Prostate gland (tissue), 2 donors: ENCODE measurements around the gene MEF2A. TPM values are rescaled to one million over a fixed set of nuclear protein-coding genes. Genes with fewer than 3 reads are reported as not detected.
"Not testable (repeated sequence)": the region's sequence is repeated elsewhere in the genome, so short reads cannot be mapped to it uniquely, and the experiment has no call there.

Source experiments
- DNase-seq: peaks from one replicate; pipeline ENCODE4 v3.0.0-alpha.2; 2019; ENCODE audit warnings: low spot score
- H3K27ac ChIP-seq, 2 donors: fragments of 200-600 bp; sonication (generic); 2 replicates each; pipeline ENCODE4 v1.5.1; 2017 to 2019
- H3K27me3 ChIP-seq: fragments of 200-600 bp; sonication (generic); replicated peaks from 2 replicates; pipeline ENCODE4 v1.5.1; 2019; ENCODE audit not compliant: insufficient read depth
- H3K36me3 ChIP-seq, 2 donors: fragments of 200-600 bp; sonication (generic); 1 replicate in 1 of 2; 2 replicates in 1 of 2; pipeline versions ENCODE4 v1.5.1 to v1.8.1; 2017 to 2019
- H3K4me1 ChIP-seq: fragments of 200-600 bp; sonication (generic); replicated peaks from 2 replicates; pipeline ENCODE4 v1.5.1; 2019
- H3K4me3 ChIP-seq, 2 donors: fragments of 200-600 bp; sonication (generic); 2 replicates each; pipeline ENCODE4 v1.5.1; 2017 to 2019
- H3K9me3 ChIP-seq: fragments of 200-600 bp; sonication (generic); 2 replicates; pipeline ENCODE4 v1.5.1; 2017
- POLR2A ChIP-seq: fragments of 450-650 bp; IDR thresholded peaks from one replicate; pipeline ENCODE4 v1.6.1; 2016; ENCODE audit warnings: antibody characterized with exemption, mild to moderate bottlenecking
- POLR2AphosphoS5 ChIP-seq: sonication (generic); formaldehyde crosslinking; IDR thresholded peaks from one replicate; pipeline ENCODE4 v1.6.1; 2017; ENCODE audit warnings: antibody characterized with exemption
- WGBS: methylation state at CpG from one replicate; pipeline ENCODE4 v1.1.5; 2018; 5-methylcytosine and 5-hydroxymethylcytosine counted together
- intact Hi-C: fragments of 100-400 bp; cut with DNase I; formaldehyde crosslinking; loops from one replicate; pipeline ENCODE4 v1.14.2; 2022
- total RNA-seq, 2 donors: library from RNA; depleted of rRNA; stranded (reverse); fragments of >200 nt; gene quantifications; one replicate each; pipeline ENCODE4 v1.1.0, GENCODE V29; 2016
- TF ChIP-seq, protein P1 (sequence below), 4 experiments: fragments of 200-600 bp in 2 of 4; fragments of 450-650 bp in 2 of 4; sonication (generic) in 2 of 4; IDR thresholded peaks; 1 replicate in 3 of 4; 2 replicates in 1 of 4; pipeline ENCODE4 v1.5.1; 2016 to 2019; ENCODE audit warnings: antibody characterized with exemption in 4 of 4, mild to moderate bottlenecking in 2 of 4, moderate library complexity in 2 of 4

The MEF2A gene
- total RNA-seq, 2 donors from 2014 or later, result 40.1 to 68.0 TPM

- no peak overlapping the region for H3K27ac ChIP-seq
- H3K4me1 ChIP-seq, result no peaks in the 10 kb centered on the region
- TF ChIP-seq POLR2A (no peak), POLR2AphosphoS5 (no peak)
- TF ChIP-seq, protein P1, sequence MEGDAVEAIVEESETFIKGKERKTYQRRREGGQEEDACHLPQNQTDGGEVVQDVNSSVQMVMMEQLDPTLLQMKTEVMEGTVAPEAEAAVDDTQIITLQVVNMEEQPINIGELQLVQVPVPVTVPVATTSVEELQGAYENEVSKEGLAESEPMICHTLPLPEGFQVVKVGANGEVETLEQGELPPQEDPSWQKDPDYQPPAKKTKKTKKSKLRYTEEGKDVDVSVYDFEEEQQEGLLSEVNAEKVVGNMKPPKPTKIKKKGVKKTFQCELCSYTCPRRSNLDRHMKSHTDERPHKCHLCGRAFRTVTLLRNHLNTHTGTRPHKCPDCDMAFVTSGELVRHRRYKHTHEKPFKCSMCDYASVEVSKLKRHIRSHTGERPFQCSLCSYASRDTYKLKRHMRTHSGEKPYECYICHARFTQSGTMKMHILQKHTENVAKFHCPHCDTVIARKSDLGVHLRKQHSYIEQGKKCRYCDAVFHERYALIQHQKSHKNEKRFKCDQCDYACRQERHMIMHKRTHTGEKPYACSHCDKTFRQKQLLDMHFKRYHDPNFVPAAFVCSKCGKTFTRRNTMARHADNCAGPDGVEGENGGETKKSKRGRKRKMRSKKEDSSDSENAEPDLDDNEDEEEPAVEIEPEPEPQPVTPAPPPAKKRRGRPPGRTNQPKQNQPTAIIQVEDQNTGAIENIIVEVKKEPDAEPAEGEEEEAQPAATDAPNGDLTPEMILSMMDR (IDR thresholded peaks at IDR 0.05), result no peak
- DNase-seq, result no peak
- 82% methylated on average over 9 of the region's 9 CpGs for WGBS
- no peaks in the 10 kb centered on the region for H3K36me3 ChIP-seq
- H3K4me3 ChIP-seq, result no peak overlapping the region
- intact Hi-C loops, result no loop called here
- H3K9me3 ChIP-seq, result no peaks in the 10 kb centered on the region
- H3K27me3 ChIP-seq, result no peaks in the 10 kb centered on the region
Observed at GRCh38 chr15:99745370-99746086, 179.7 kb downstream of the MEF2A start.

DNA sequence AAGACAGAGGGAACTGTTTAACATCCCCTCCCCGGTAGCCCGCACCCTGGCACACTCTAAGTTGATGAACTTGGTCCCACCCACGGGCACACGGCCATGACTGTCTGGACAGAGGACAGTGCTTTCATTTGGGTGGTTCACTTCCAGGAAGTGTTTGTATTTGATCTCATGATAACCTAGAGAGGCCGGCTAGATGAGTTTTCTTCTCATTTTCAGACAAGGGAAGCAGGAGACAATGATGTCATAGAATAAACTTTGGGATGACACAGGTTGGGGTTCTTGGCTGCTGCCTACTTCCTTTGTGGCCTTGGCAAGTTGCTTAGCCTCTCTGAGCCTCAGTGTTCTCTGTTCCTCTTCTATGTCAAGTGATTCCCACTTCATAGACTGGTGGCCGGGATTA lies 183.6 kb downstream of the MEF2A start:
- Histone ChIP-seq H3K4me3 (no peak overlapping the region), H3K9me3 (no peaks in the 10 kb centered on the region), H3K36me3 (no peaks in the 10 kb centered on the region), H3K27ac (peak overlapping the region in 1 of 2 donors; percentile 35), H3K4me1 (no peaks in the 10 kb centered on the region), H3K27me3 (no peaks in the 10 kb centered on the region)
- 17% methylated on average over 6 of the region's 6 CpGs for WGBS
- intact Hi-C loops, result no loop called here
- TF ChIP-seq, protein P1 (IDR thresholded peaks at IDR 0.05), result no peak
- peak; percentile 88 for TF ChIP-seq POLR2AphosphoS5
- DNase-seq, result peak; percentile 75

GRCh38 chr15:99750326-99750725 lies 184.5 kb downstream of the MEF2A start:
- H3K27me3 ChIP-seq, H3K9me3 ChIP-seq, H3K4me3 ChIP-seq, H3K36me3 ChIP-seq, H3K27ac ChIP-seq, H3K4me1 ChIP-seq, DNase-seq: not testable (repeated sequence)
- 78% methylated on average over 10 of the region's 11 CpGs for WGBS
- intact Hi-C loops, result loop anchor here (10.0 kb wide), 1 partner anchor 476 kb away; no protein-coding TSS in a partner anchor

GRCh38 chr15:99752556-99752955 lies 186.8 kb downstream of the MEF2A start:
- no peaks in the 10 kb centered on the region for H3K4me1 ChIP-seq
- H3K4me3 ChIP-seq, result no peak overlapping the region
- intact Hi-C loops, result loop anchor here (10.0 kb wide), 1 partner anchor 478 kb away; no protein-coding TSS in a partner anchor
- no peak for DNase-seq
- H3K36me3 ChIP-seq, result no peaks in the 10 kb centered on the region
- H3K27me3 ChIP-seq, result no peaks in the 10 kb centered on the region
- no peaks in the 10 kb centered on the region for H3K9me3 ChIP-seq
- no peak overlapping the region for H3K27ac ChIP-seq
- TF ChIP-seq, protein P1 (IDR thresholded peaks at IDR 0.05), result no peak
- TF ChIP-seq POLR2AphosphoS5, result no peak
- TF ChIP-seq POLR2A, result no peak
- WGBS, result 95% methylated on average over 4 of the region's 4 CpGs

DNA sequence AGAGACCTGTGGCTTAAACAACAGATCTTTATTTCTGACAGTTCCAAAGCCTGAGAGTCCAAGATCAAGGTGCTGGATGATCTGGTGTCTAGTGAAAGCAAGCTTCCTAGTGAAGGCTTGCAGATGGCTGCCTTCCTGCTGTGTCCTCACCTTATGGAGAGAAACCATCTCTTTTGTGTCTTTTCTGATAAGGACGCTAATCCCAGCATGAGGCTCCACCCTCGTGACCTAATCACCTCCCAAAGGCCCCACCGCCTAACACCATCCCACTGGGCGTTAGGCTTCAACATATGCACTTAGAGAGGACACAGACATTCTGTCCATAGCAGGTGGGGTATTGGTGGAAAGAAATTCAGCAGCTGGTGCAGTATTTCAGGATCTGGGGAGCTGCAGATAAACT lies 187.3 kb downstream of the MEF2A start:
- Histone ChIP-seq H3K4me3 (no peak overlapping the region), H3K4me1 (no peaks in the 10 kb centered on the region), H3K9me3 (no peaks in the 10 kb centered on the region), H3K27ac (no peak overlapping the region), H3K27me3 (no peaks in the 10 kb centered on the region), H3K36me3 (no peaks in the 10 kb centered on the region)
- no peak for DNase-seq
- TF ChIP-seq, protein P1 (IDR thresholded peaks at IDR 0.05), result no peak
- no peak for TF ChIP-seq POLR2AphosphoS5
- no peak for TF ChIP-seq POLR2A
- intact Hi-C loops, result loop anchor here (10.0 kb wide), 1 partner anchor 478 kb away; no protein-coding TSS in a partner anchor
- 91% methylated on average over 4 of the region's 4 CpGs for WGBS
